Lung (tissue), 12 donors: ENCODE measurements around the gene KIAA0232. TPM values are rescaled to one million over a fixed set of nuclear protein-coding genes. Genes with fewer than 3 reads are reported as not detected.
A peak's percentile ranks its signal among the peaks of the same experiment; 100 is the strongest.

Experiments used
- ATAC-seq: fragments of 200-7000 bp; cut with Tn5 transposase; one replicate; pipeline ENCODE4 v1.9.1; 2020; ENCODE audit warnings: moderate number of reproducible peaks; ENCODE audit not compliant: insufficient read depth, low FRiP score
- DNase-seq, 3 donors: peaks; one replicate each; pipeline ENCODE4 v3.0.0-alpha.2; 2013 to 2017
- H3K27ac ChIP-seq, 2 donors: one replicate each; pipeline ENCODE4 v1.5.1; 2013; ENCODE audit warnings: mild to moderate bottlenecking in 2 of 2, moderate library complexity in 2 of 2, control low read depth in 1 of 2, inconsistent platforms in 1 of 2, low read depth in 1 of 2, low read length in 1 of 2
- H3K27me3 ChIP-seq, 3 donors: one replicate each; pipeline ENCODE4 v1.5.1; 2013; ENCODE audit warnings: low read length in 2 of 3; ENCODE audit not compliant: control insufficient read depth in 3 of 3, insufficient read depth in 3 of 3
- H3K36me3 ChIP-seq, 4 donors: one replicate each; pipeline ENCODE4 v1.5.1; 2013; ENCODE audit warnings: low read length in 4 of 4, mild to moderate bottlenecking in 1 of 4, moderate library complexity in 1 of 4; ENCODE audit not compliant: control insufficient read depth in 4 of 4, insufficient read depth in 4 of 4
- H3K4me1 ChIP-seq, 5 donors: one replicate each; pipeline ENCODE4 v1.5.1; 2013; ENCODE audit warnings: low read length in 5 of 5, mild to moderate bottlenecking in 2 of 5, moderate library complexity in 1 of 5; ENCODE audit not compliant: control insufficient read depth in 5 of 5, insufficient read depth in 5 of 5
- H3K4me3 ChIP-seq: one replicate; pipeline ENCODE4 v1.5.1; 2013; ENCODE audit warnings: mild to moderate bottlenecking, control low read depth, moderate library complexity
- H3K9ac ChIP-seq, 2 donors: one replicate each; pipeline ENCODE4 v1.5.1; 2013; ENCODE audit warnings: low read length in 2 of 2, control low read depth in 1 of 2; ENCODE audit not compliant: insufficient read depth in 1 of 2
- H3K9me3 ChIP-seq, 4 donors: one replicate each; pipeline ENCODE4 v1.5.1; 2013; ENCODE audit warnings: low read length in 3 of 4, mild to moderate bottlenecking in 1 of 4, moderate library complexity in 1 of 4; ENCODE audit not compliant: control insufficient read depth in 4 of 4, insufficient read depth in 3 of 4
- WGBS, 2 donors: extraction: QIAGEN DNeasy Blood & Tissue Kit; methylation state at CpG; one replicate each; pipeline ENCODE4 v1.1.7; 2013; 5-methylcytosine and 5-hydroxymethylcytosine counted together
- polyA plus RNA-seq, 2 donors: library from polyadenylated mRNA; stranded (reverse); fragments of 200-250 nt; gene quantifications; one replicate each; pipeline ENCODE4 v1.2.1, GENCODE V29; 2013
- total RNA-seq, 2 donors: library from RNA; depleted of rRNA in 1 of 2; stranded (reverse); fragments of >200 nt in 1 of 2; gene quantifications; one replicate each; pipeline ENCODE4 v1.2.1, GENCODE V29; 2014 to 2021
- TF ChIP-seq, protein P1 (sequence below): IDR thresholded peaks from 2 replicates; pipeline ENCODE4 v1.5.1; 2012; ENCODE audit warnings: mild to moderate bottlenecking; ENCODE audit errors: control extremely low read depth, extremely low read depth
- donor health status: control.
- donor health status: control.
- donor health status: Bipolar disorder and iron deficiency.
- donor health status: healthy.
- donor health status: DM: yes; HTN: yes; CAD: no.

Gene KIAA0232
- total and polyA plus RNA-seq, 4 donors, result 6.8 to 34.6 (median 18.7) TPM

DNA sequence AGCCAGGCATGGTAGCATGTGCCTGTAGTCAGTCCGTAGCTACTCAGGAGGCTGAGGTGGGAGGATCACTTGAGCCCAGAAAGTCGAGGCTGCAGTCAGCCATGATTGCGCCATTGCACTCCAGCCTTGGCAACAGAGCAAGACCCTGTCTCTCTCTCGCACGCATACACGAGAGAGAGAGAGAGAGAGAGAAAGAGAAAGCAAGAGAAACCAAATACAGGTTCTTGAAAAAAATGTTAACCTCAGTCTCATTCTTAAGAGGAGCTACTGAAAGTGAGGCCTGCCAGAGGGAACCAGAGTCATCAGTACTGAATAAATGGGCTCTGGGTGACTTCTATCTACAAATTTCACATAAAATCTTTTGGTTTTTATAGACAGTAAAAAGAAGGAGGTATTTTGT lies 42.9 kb downstream of the KIAA0232 start:
- ATAC-seq, result no peak

DNA sequence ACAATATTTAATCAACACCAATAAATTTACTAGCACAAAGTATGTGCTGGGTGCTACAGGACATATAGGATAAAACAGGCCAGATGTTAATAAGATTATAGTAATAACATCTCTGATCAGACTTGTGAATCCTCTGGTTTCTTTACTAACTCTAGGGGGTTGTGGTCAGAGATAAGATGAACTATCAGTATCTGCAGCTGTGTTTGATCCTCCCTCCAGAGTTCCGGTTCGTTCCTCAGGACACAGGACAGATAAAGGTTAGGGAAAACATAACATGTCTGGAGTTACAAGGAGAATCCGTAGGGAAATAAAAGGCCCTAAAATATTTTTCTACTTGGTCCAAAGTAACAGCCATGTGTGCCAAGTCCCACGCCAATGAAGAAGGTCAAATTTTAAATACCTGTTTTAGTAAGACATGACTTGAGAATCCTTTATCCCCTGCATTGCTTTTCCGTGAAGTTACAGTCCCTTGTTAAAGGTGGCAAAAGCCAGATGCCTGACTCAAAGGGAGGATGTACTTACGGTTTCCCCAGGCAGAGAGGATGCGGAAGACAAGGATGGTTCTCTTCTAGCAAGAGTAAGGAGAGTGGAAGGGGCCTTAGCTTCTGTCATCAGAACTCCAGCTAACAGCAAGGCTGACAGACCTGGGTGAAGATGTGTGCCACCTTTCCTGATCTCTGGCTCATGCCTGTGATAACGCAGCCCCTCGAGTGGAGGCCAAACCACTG lies 44.4 kb downstream of the KIAA0232 start:
- TF ChIP-seq, protein P1, sequence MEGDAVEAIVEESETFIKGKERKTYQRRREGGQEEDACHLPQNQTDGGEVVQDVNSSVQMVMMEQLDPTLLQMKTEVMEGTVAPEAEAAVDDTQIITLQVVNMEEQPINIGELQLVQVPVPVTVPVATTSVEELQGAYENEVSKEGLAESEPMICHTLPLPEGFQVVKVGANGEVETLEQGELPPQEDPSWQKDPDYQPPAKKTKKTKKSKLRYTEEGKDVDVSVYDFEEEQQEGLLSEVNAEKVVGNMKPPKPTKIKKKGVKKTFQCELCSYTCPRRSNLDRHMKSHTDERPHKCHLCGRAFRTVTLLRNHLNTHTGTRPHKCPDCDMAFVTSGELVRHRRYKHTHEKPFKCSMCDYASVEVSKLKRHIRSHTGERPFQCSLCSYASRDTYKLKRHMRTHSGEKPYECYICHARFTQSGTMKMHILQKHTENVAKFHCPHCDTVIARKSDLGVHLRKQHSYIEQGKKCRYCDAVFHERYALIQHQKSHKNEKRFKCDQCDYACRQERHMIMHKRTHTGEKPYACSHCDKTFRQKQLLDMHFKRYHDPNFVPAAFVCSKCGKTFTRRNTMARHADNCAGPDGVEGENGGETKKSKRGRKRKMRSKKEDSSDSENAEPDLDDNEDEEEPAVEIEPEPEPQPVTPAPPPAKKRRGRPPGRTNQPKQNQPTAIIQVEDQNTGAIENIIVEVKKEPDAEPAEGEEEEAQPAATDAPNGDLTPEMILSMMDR, result no peak
- no peaks in the 10 kb centered on the region for H3K9me3 ChIP-seq
- WGBS, 2 donors, result 93 to 94% methylated on average over 9 of the region's 9 CpGs
- H3K9ac ChIP-seq, result no peak overlapping the region
- ATAC-seq (no peak), DNase-seq (no peak)
- peak overlapping the region in 1 of 2 donors; percentile 45 for H3K27ac ChIP-seq
- H3K27me3 ChIP-seq, result no peaks in the 10 kb centered on the region
- H3K4me3 ChIP-seq, result no peak overlapping the region
- H3K4me1 ChIP-seq, result peaks cover 0 to 15% (median 0%) of the 10 kb centered on the region in 5 donors
- peaks cover 0 to 30% (median 15%) of the 10 kb centered on the region in 4 donors for H3K36me3 ChIP-seq

More for the DNA sequence above, 42.9 kb downstream of the KIAA0232 start:
- H3K9ac ChIP-seq, result no peak overlapping the region
- H3K36me3 ChIP-seq, result peaks cover 0 to 26% (median 13%) of the 10 kb centered on the region in 4 donors
- 83 to 89% methylated on average over 6 of the region's 6 CpGs for WGBS, 2 donors
- no peak for DNase-seq
- H3K27ac ChIP-seq, result no peak overlapping the region
- H3K27me3 ChIP-seq, result no peaks in the 10 kb centered on the region
- H3K9me3 ChIP-seq, result peaks cover 0 to 6% (median 3%) of the 10 kb centered on the region in 4 donors
- TF ChIP-seq, protein P1, result no peak
- no peak overlapping the region for H3K4me3 ChIP-seq
- peaks cover 0 to 15% (median 0%) of the 10 kb centered on the region in 5 donors for H3K4me1 ChIP-seq

- WGBS, 2 donors, result 86 to 87% methylated on average over 5 of the region's 5 CpGs
Observed at GRCh38 chr4:6829086-6829485, 46.6 kb downstream of the KIAA0232 start.

More at GRCh38 chr4:6829086-6829485, 46.6 kb downstream of the KIAA0232 start:
- Histone ChIP-seq H3K9ac (no peak overlapping the region), H3K4me1 (peaks cover 0 to 12% (median 0%) of the 10 kb centered on the region in 5 donors), H3K9me3 (no peaks in the 10 kb centered on the region), H3K36me3 (peaks cover 0 to 32% (median 17%) of the 10 kb centered on the region in 4 donors), H3K27ac (no peak overlapping the region), H3K27me3 (no peaks in the 10 kb centered on the region), H3K4me3 (no peak overlapping the region)
- ATAC-seq, result no peak
- TF ChIP-seq, protein P1, result no peak
- DNase-seq, result no peak
